B cell (primary cell): ENCODE results near the gene CRTC1. TPM values are rescaled to one million over a fixed set of nuclear protein-coding genes. Genes with fewer than 3 reads are reported as not detected.

ENCODE experiments used
- ATAC-seq: fragments of 200-7000 bp; cut with Tn5 transposase; one replicate; pipeline ENCODE4 v1.10.0; 2021; ENCODE audit warnings: low read depth, mild to moderate bottlenecking, moderate number of reproducible peaks, moderate library complexity
- CTCF ChIA-PET: fragments of 350-600 bp; sonication (Branson Sonifier 250); formaldehyde crosslinking; loops from one replicate; lab custom pipeline; 2021; ENCODE audit warnings: antibody characterized with exemption, inconsistent platforms; lab: Charles Lee
- POLR2A ChIA-PET: fragments of 350-600 bp; sonication (Branson Sonifier 250); formaldehyde crosslinking; loops from one replicate; lab custom pipeline; 2021; ENCODE audit warnings: antibody characterized with exemption; lab: Charles Lee
- DNase-seq: peaks from one replicate; pipeline ENCODE4 v3.0.0; 2013
- H2AFZ ChIP-seq: 2 replicates; pipeline ENCODE4 v1.6.1; 2012; ENCODE audit warnings: mild to moderate bottlenecking, low read depth, low read length; ENCODE audit not compliant: insufficient read depth, poor library complexity, severe bottlenecking
- H3K27ac ChIP-seq, 2 donors: 1 replicate in 1 of 2; 2 replicates in 1 of 2; pipeline ENCODE4 v1.5.1; 2012 to 2013; ENCODE audit warnings: low read length in 2 of 2, mild to moderate bottlenecking in 2 of 2, moderate library complexity in 1 of 2
- H3K27me3 ChIP-seq, 4 experiments: fragments of 200-600 bp in 1 of 4; sonication (generic) in 1 of 4; replicated peaks in 1 of 4; 1 replicate in 2 of 4; 2 replicates in 2 of 4; pipeline versions ENCODE4 v1.6.1 to v1.7.0; 2013 to 2016; ENCODE audit warnings: low read length in 3 of 4, mild to moderate bottlenecking in 2 of 4, mixed read lengths in 1 of 4, moderate library complexity in 1 of 4; ENCODE audit not compliant: insufficient read depth in 4 of 4, control insufficient read depth in 3 of 4; ENCODE audit errors: control extremely low read depth in 1 of 4
- H3K36me3 ChIP-seq, 2 experiments: replicated peaks in 1 of 2; 1 replicate in 1 of 2; 2 replicates in 1 of 2; pipeline versions ENCODE4 v1.6.1 to v1.7.1; 2013; ENCODE audit warnings: low read length in 1 of 2; ENCODE audit not compliant: insufficient read depth in 2 of 2, control insufficient read depth in 1 of 2; ENCODE audit errors: control extremely low read depth in 1 of 2, extremely low read depth in 1 of 2
- H3K4me1 ChIP-seq, 2 donors: fragments of 200-600 bp in 1 of 2; sonication (generic) in 1 of 2; 1 replicate in 1 of 2; 2 replicates in 1 of 2; pipeline versions ENCODE4 v1.5.1 to v1.6.1; 2013 to 2017; ENCODE audit warnings: low read length in 2 of 2; ENCODE audit not compliant: control insufficient read depth in 2 of 2, insufficient read depth in 2 of 2
- H3K4me2 ChIP-seq: replicated peaks from 2 replicates; pipeline ENCODE3; 2012; ENCODE audit warnings: mild to moderate bottlenecking, low read depth, low read length; ENCODE audit not compliant: poor library complexity, severe bottlenecking
- H3K4me3 ChIP-seq, 5 experiments: fragments of 200-600 bp in 1 of 5; sonication (generic) in 1 of 5; 1 replicate in 3 of 5; 2 replicates in 2 of 5; pipeline versions ENCODE4 v1.5.1 to v1.7.0; 2011 to 2016; ENCODE audit warnings: low read length in 4 of 5, mild to moderate bottlenecking in 4 of 5, low read depth in 2 of 5, control low read depth in 1 of 5, moderate library complexity in 1 of 5; ENCODE audit not compliant: insufficient read depth in 1 of 5; ENCODE audit errors: control extremely low read depth in 1 of 5, extremely low read depth in 1 of 5
- H3K79me2 ChIP-seq: fragments of 200-600 bp; sonication (generic); one replicate; pipeline ENCODE4 v1.6.0; 2016; ENCODE audit warnings: low read length; ENCODE audit not compliant: control insufficient read depth, insufficient read depth
- H3K9ac ChIP-seq: fragments of 200-600 bp; sonication (generic); 2 replicates; pipeline ENCODE4 v1.6.1; 2017; ENCODE audit warnings: mild to moderate bottlenecking, low read length, moderate library complexity
- H3K9me3 ChIP-seq, 3 donors: one replicate each; pipeline versions ENCODE4 v1.6.1 to v1.7.1; 2013; ENCODE audit warnings: low read length in 2 of 3; ENCODE audit not compliant: control insufficient read depth in 2 of 3, insufficient read depth in 1 of 3; ENCODE audit errors: control extremely low read depth in 1 of 3
- H4K20me1 ChIP-seq: 2 replicates; pipeline ENCODE4 v1.6.0; 2012; ENCODE audit warnings: mild to moderate bottlenecking, low read length; ENCODE audit not compliant: insufficient read depth, control insufficient read depth, poor library complexity, severe bottlenecking
- H3K27ac Mint-ChIP-seq: one replicate; pipeline ENCODE4 v1.8.0; 2021; ENCODE audit warnings: mixed read lengths
- H3K27me3 Mint-ChIP-seq: one replicate; pipeline ENCODE4 v1.8.0; 2021; ENCODE audit warnings: mixed read lengths
- H3K4me1 Mint-ChIP-seq: one replicate; pipeline ENCODE4 v1.8.0; 2021; ENCODE audit warnings: mixed read lengths
- H3K4me3 Mint-ChIP-seq: one replicate; pipeline ENCODE4 v1.8.0; 2021; ENCODE audit warnings: mixed read lengths
- H3K9me3 Mint-ChIP-seq: one replicate; pipeline ENCODE4 v1.8.0; 2022; ENCODE audit warnings: mixed read lengths; ENCODE audit not compliant: insufficient read depth
- CTCF ChIP-seq: fragments of 200-600 bp; IDR thresholded peaks from one replicate; pipeline ENCODE4 v1.8.0; 2022; ENCODE audit warnings: antibody characterized with exemption, mild to moderate bottlenecking
- EZH2 ChIP-seq: IDR thresholded peaks from 2 replicates; pipeline ENCODE4 v1.6.1; 2012; ENCODE audit warnings: borderline replicate concordance, low read depth, mild to moderate bottlenecking, moderate library complexity, low read length; ENCODE audit not compliant: insufficient read depth, poor library complexity, severe bottlenecking
- WGBS: methylation state at CpG from one replicate; pipeline ENCODE4 v1.1.5; 2013; ENCODE audit warnings: missing lambda C conversion rate; ENCODE audit not compliant: insufficient coverage; 5-methylcytosine and 5-hydroxymethylcytosine counted together
- intact Hi-C: fragments of 100-400 bp; cut with micrococcal nuclease; formaldehyde crosslinking; loops from one replicate; pipeline ENCODE4 v1.10.0; 2022
- polyA plus RNA-seq: library from polyadenylated mRNA; depleted of rRNA; stranded (reverse); fragments of >200 nt; gene quantifications from 2 replicates; pipeline ENCODE4 v1.2.3, GENCODE V29; 2012
- total RNA-seq, 2 donors: library from RNA; stranded (reverse); fragments of 120-200 nt in 1 of 2; gene quantifications; 1 replicate in 1 of 2; 2 replicates in 1 of 2; pipeline versions ENCODE4 v1.2.3 to v1.2.4, GENCODE V29; 2013 to 2022

Gene CRTC1
- total and polyA plus RNA-seq, 2 donors (not counting 1 experiment from before 2014, with no cell fraction given), result 15.9 to 30.1 TPM

GRCh38 chr19:18770663-18771327, 87.3 kb downstream of the CRTC1 start:
- Mint-ChIP-seq H3K4me1 (no peaks in the 10 kb centered on the region), H3K27ac (no peak overlapping the region), H3K27me3 (no peaks in the 10 kb centered on the region), H3K4me3 (no peak overlapping the region), H3K9me3 (no peaks in the 10 kb centered on the region)
- Histone ChIP-seq H4K20me1 (no peaks in the 10 kb centered on the region), H3K27ac (no peak overlapping the region), H3K27me3 (no peaks in the 10 kb centered on the region), H2AFZ (no peak overlapping the region), H3K79me2 (no peaks in the 10 kb centered on the region), H3K4me1 (no peaks in the 10 kb centered on the region), H3K4me3 (no peak overlapping the region), H3K4me2 (no peak overlapping the region), H3K9ac (no peak overlapping the region), H3K36me3 (peaks cover 0 to 11% of the 10 kb centered on the region in 2 experiments), H3K9me3 (no peaks in the 10 kb centered on the region)
- CTCF ChIA-PET, result no interaction called here
- ATAC-seq, result no peak
- POLR2A ChIA-PET, result no interaction called here
- DNase-seq, result no peak
- 86% methylated on average over 13 of the region's 13 CpGs for WGBS
- no peak for TF ChIP-seq EZH2
- TF ChIP-seq CTCF, result no peak
- intact Hi-C loops, result no loop called here
